ENCODE data around the gene CENPT.
A peak's percentile ranks its signal among the peaks of the same experiment; 100 is the strongest.

CENPT gene

DNA sequence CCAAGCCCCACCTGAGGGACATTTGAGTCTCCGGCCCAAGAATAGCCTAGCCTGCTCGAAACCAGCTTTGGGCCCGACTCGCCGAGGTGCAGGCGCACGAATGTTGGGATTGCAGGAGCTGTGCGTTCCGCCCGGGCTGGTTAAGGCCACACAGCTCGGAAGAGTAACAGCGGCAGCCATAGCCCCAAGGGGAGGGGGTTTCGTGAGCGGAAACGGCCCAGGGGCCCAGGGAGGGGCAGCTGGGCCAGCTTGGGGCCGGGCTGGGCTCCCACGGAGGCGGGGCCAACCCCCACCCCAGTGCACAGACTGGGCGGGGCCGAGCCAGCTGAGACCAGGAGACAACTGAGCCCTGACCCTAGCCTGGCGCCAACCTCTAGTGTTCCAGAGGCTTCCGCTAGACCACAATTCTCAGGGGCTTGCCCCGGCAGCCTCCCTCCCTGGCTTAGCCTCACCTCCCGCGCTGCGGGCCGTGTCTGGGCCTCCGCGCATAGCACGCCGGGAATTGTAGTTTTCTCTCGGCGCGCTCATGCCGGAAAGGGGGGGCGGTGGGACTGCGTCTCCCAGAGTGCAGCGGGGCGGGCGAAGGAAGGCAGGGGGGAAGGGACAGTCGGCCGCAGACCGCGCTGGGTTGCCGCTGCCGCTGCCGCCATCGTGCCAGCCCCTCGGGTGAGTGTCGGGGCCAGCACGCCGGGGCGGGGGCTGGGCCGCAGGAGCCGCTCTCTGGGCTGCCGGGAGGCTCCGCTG, 1.0 kb downstream of the CENPT start, which contains the start of gene NUTF2:
NUTF2 (plus strand) TSS at position 614 of the 744 bp plus-strand sequence. CDS start 18,198 bp downstream, outside the sequence.
- TF ChIP-seq, protein P1, sequence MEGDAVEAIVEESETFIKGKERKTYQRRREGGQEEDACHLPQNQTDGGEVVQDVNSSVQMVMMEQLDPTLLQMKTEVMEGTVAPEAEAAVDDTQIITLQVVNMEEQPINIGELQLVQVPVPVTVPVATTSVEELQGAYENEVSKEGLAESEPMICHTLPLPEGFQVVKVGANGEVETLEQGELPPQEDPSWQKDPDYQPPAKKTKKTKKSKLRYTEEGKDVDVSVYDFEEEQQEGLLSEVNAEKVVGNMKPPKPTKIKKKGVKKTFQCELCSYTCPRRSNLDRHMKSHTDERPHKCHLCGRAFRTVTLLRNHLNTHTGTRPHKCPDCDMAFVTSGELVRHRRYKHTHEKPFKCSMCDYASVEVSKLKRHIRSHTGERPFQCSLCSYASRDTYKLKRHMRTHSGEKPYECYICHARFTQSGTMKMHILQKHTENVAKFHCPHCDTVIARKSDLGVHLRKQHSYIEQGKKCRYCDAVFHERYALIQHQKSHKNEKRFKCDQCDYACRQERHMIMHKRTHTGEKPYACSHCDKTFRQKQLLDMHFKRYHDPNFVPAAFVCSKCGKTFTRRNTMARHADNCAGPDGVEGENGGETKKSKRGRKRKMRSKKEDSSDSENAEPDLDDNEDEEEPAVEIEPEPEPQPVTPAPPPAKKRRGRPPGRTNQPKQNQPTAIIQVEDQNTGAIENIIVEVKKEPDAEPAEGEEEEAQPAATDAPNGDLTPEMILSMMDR (IDR thresholded peaks at IDR 0.05; ENCODE audit: low read depth, low read length): no peak
- H3K4me1 ChIP-seq: no peaks in the 10 kb centered on the region
- peak within 1 kb of the TSS; percentile 96 for H3K4me3 ChIP-seq (ENCODE audit: low read depth, low read length)
- H3K27me3 ChIP-seq: no peaks in the 10 kb centered on the region
- H3K9me3 ChIP-seq: no peaks in the 10 kb centered on the region
- peak; percentile 98 for DNase-seq
- peaks cover 5% of the 10 kb centered on the region; the same call in 1 of the 2 replicates for H3K36me3 ChIP-seq

DNA sequence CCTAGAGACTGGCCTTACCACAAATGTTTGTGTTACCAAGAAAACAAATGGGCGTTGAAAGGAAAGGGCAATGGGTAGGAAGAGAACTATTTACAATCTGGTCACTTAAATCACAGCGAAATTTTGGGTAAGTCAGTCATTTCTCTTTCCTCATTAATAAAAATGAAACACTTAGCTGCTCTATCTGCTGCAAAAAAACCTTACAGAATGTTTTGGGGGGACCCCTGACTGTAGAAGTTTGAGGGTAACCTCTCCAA, 1.5 kb downstream of the CENPT start:
- no peaks in the 10 kb centered on the region for H3K9me3 ChIP-seq
- no peak for DNase-seq
- TF ChIP-seq, protein P1 (IDR thresholded peaks at IDR 0.05; ENCODE audit: low read depth, low read length): no peak
- H3K4me1 ChIP-seq: no peaks in the 10 kb centered on the region
- H3K27me3 ChIP-seq: no peaks in the 10 kb centered on the region
- H3K4me3 ChIP-seq (ENCODE audit: low read depth, low read length): peak overlapping the region; percentile 96
- peaks cover 5% of the 10 kb centered on the region; the same call in 1 of the 2 replicates for H3K36me3 ChIP-seq

DNA sequence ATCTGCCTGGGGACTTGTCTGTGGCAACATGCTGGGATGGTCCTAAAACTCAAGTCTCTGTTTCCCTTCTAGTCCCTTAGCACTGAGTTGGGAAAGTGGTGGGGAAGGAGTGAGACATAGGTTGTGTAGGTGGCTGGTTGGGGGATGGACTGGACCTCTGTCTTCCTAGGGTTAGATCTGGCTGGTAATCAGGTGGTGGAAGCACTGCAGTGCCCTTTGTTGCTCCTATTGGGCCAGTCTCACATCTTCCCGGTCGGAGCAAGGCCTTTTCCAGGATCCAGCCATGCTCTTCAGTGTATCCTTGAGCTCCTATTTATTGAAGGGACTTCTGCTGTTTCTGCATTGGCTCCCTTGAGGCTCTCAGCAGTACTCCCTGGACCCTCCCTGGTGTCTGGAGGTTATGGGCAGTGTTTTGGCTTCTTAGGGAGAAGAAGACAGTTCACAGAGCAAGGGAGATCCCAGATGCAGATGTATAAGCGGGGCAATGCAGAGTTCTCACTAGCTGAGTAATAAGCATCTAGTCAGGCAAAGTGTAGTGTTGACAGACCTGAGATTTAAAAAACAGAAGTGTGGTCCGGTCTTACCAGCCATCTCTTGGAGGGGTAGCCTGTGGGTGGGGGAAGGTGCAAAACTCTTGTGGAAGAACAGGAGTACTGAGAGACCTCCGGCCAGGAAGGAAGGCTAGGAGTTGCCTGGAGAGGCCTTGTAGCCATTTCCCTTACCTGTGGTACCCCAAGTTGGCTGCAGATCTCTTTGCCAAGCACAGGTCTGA, 2.0 kb downstream of the CENPT start:
- Histone ChIP-seq H3K4me1 (no peaks in the 10 kb centered on the region), H3K36me3 (peaks cover 5% of the 10 kb centered on the region; the same call in 1 of the 2 replicates), H3K4me3 (ENCODE audit: low read depth, low read length) (peak overlapping the region; percentile 96), H3K9me3 (no peaks in the 10 kb centered on the region), H3K27me3 (no peaks in the 10 kb centered on the region)
- TF ChIP-seq, protein P1 (IDR thresholded peaks at IDR 0.05; ENCODE audit: low read depth, low read length): no peak
- no peak for DNase-seq

DNA sequence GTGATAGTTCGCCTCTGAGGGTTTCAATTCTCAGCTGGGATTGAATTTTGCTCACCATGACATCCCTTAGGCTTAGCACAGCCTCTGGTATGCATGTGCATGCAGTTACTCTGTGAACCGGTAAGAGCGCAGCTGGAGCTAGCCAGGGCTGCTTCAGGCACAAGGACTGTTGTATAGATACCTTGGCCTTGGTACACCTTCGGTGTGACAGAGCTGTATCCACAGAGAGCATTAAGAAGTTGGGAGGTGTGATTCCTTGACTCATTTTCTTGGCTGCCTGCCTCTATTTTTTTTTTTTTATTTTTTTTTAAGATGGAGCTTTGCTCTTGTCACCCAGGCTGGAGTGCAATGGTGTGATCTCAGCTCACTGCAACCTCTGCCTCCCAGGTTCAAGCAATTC, 3.0 kb downstream of the CENPT start:
- TF ChIP-seq, protein P1 (IDR thresholded peaks at IDR 0.05; ENCODE audit: low read depth, low read length): peak; percentile 25; the same call in 1 of the 2 replicates
- Histone ChIP-seq H3K4me1 (no peaks in the 10 kb centered on the region), H3K27me3 (no peaks in the 10 kb centered on the region), H3K4me3 (ENCODE audit: low read depth, low read length) (peak overlapping the region; percentile 92), H3K36me3 (peaks cover 5% of the 10 kb centered on the region; the same call in 1 of the 2 replicates), H3K9me3 (no peaks in the 10 kb centered on the region)
- peak; percentile 49 for DNase-seq

DNA sequence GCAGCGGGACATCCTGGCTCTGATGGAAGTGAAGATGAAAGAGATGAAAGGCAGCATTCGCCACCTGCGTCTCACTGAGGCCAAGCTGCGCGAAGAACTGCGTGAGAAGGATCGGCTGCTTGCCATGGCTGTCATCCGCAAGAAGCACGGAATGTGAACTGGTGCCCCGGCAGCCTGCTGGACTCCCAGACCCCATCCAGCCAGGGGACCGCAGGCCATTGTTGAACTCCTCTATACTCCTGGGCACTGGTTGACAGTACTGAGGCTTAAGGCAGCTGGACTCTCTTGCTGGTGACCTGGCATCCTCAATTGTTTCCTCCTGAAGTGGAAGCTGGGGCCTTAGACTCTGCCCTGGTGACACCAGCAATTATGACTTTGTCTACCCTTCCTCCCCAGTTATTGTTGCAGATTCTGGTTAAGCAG, 4.1 kb downstream of the CENPT start:
- Histone ChIP-seq H3K27me3 (no peaks in the 10 kb centered on the region), H3K4me3 (ENCODE audit: low read depth, low read length) (peak overlapping the region; percentile 92), H3K36me3 (no peaks in the 10 kb centered on the region; the same call in 1 of the 2 replicates), H3K4me1 (no peaks in the 10 kb centered on the region), H3K9me3 (no peaks in the 10 kb centered on the region)
- TF ChIP-seq, protein P1 (IDR thresholded peaks at IDR 0.05; ENCODE audit: low read depth, low read length): no peak
- DNase-seq: peak; percentile 26

Measured in BE2C (cell line).